Peyer's patch (tissue), 4 donors: ENCODE data around the gene CDC73. TPM values are rescaled to one million over a fixed set of nuclear protein-coding genes. Genes with fewer than 3 reads are reported as not detected.

ENCODE experiments used
- DNase-seq, 3 donors: peaks; one replicate each; pipeline ENCODE4 v3.0.0-alpha.2; 2017 to 2019
- H3K27ac ChIP-seq, 4 donors: fragments of 200-600 bp; sonication (generic); one replicate each; pipeline ENCODE4 v1.5.1; 2016 to 2019
- H3K27me3 ChIP-seq, 2 donors: fragments of 200-600 bp; sonication (generic); one replicate each; pipeline ENCODE4 v1.5.1; 2019
- H3K36me3 ChIP-seq, 3 donors: fragments of 200-600 bp; sonication (generic); one replicate each; pipeline ENCODE4 v1.5.1; 2016 to 2019
- H3K4me1 ChIP-seq, 4 donors: fragments of 200-600 bp; sonication (generic); one replicate each; pipeline ENCODE4 v1.5.1; 2016 to 2019
- H3K4me3 ChIP-seq, 4 donors: fragments of 200-600 bp; sonication (generic); 1 replicate in 3 of 4; 2 replicates in 1 of 4; pipeline ENCODE4 v1.5.1; 2016 to 2019; ENCODE audit warnings: mild to moderate bottlenecking in 1 of 4
- H3K9me3 ChIP-seq, 4 donors: fragments of 200-600 bp; sonication (generic); one replicate each; pipeline ENCODE4 v1.5.1; 2016 to 2019; ENCODE audit warnings: mild to moderate bottlenecking in 1 of 4
- POLR2A ChIP-seq, 2 donors: fragments of 450-650 bp; IDR thresholded peaks; one replicate each; pipeline ENCODE4 v1.5.1; 2017; ENCODE audit warnings: antibody characterized with exemption in 2 of 2, mild to moderate bottlenecking in 2 of 2, moderate library complexity in 2 of 2
- total RNA-seq, 4 donors: library from RNA; depleted of rRNA; stranded (reverse); fragments of >200 nt; gene quantifications; one replicate each; pipeline ENCODE4 v1.1.0, GENCODE V29; 2016
- TF ChIP-seq, protein P1 (sequence below), 6 experiments: fragments of 450-650 bp in 4 of 6; fragments of 200-600 bp in 2 of 6; sonication (generic) in 1 of 6; IDR thresholded peaks; one replicate each; pipeline ENCODE4 v1.5.1; 2017 to 2019; ENCODE audit warnings: antibody characterized with exemption in 6 of 6, mild to moderate bottlenecking in 3 of 6, moderate library complexity in 1 of 6

The CDC73 gene
- total RNA-seq, 4 donors from 2014 or later: 28.6 to 191 (median 43.1) TPM

- H3K27me3 ChIP-seq: no peaks in the 10 kb centered on the region
- H3K36me3 ChIP-seq: no peaks in the 10 kb centered on the region
- TF ChIP-seq, protein P1, sequence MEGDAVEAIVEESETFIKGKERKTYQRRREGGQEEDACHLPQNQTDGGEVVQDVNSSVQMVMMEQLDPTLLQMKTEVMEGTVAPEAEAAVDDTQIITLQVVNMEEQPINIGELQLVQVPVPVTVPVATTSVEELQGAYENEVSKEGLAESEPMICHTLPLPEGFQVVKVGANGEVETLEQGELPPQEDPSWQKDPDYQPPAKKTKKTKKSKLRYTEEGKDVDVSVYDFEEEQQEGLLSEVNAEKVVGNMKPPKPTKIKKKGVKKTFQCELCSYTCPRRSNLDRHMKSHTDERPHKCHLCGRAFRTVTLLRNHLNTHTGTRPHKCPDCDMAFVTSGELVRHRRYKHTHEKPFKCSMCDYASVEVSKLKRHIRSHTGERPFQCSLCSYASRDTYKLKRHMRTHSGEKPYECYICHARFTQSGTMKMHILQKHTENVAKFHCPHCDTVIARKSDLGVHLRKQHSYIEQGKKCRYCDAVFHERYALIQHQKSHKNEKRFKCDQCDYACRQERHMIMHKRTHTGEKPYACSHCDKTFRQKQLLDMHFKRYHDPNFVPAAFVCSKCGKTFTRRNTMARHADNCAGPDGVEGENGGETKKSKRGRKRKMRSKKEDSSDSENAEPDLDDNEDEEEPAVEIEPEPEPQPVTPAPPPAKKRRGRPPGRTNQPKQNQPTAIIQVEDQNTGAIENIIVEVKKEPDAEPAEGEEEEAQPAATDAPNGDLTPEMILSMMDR (IDR thresholded peaks at IDR 0.05): peak in 3 of 6 experiments; percentile 52 to 67 (median 53)
- TF ChIP-seq POLR2A (IDR thresholded peaks at IDR 0.05): no peak
- DNase-seq: no peak
- H3K4me1 ChIP-seq: peaks cover 0 to 32% (median 0%) of the 10 kb centered on the region in 4 donors
- H3K9me3 ChIP-seq: peaks cover 0 to 9% (median 0%) of the 10 kb centered on the region in 4 donors
- no peak overlapping the region for H3K4me3 ChIP-seq
- no peak overlapping the region for H3K27ac ChIP-seq
Measured at GRCh38 chr1:193190096-193190744, 68.4 kb downstream of the CDC73 start.

GRCh38 chr1:193192586-193192985 is 70.8 kb downstream of the CDC73 start:
- Histone ChIP-seq H3K36me3 (no peaks in the 10 kb centered on the region), H3K9me3 (peaks cover 0 to 9% (median 0%) of the 10 kb centered on the region in 4 donors), H3K27ac (no peak overlapping the region), H3K4me3 (no peak overlapping the region), H3K27me3 (no peaks in the 10 kb centered on the region), H3K4me1 (peaks cover 0 to 12% (median 0%) of the 10 kb centered on the region in 4 donors)
- DNase-seq: no peak
- TF ChIP-seq, protein P1 (IDR thresholded peaks at IDR 0.05): no peak
- TF ChIP-seq POLR2A (IDR thresholded peaks at IDR 0.05): no peak

DNA sequence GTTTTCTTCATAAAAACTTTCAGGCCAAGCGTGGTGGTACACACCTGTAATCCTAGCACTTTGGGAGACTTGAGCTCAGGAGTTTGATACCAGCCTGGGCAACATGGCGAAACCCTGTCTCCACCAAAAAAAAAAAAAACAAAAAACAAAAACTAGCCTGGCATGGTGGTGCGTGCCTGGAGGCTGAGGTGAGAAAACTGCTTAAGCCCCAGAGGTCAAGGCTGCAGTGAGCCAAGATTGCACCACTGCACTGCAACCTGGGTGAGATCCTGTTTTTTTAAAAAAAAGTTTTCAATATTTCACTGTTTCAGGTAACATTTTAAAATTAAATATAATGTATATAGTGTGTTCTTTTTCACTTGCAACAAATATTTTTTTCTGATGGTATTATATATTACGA is 78.1 kb downstream of the CDC73 start:
- no peak for DNase-seq
- no peaks in the 10 kb centered on the region for H3K9me3 ChIP-seq
- no peaks in the 10 kb centered on the region for H3K4me1 ChIP-seq
- H3K27ac ChIP-seq: no peak overlapping the region
- no peak for TF ChIP-seq POLR2A (IDR thresholded peaks at IDR 0.05)
- TF ChIP-seq, protein P1 (IDR thresholded peaks at IDR 0.05): no peak
- no peaks in the 10 kb centered on the region for H3K36me3 ChIP-seq
- no peak overlapping the region for H3K4me3 ChIP-seq
- H3K27me3 ChIP-seq: no peaks in the 10 kb centered on the region

DNA sequence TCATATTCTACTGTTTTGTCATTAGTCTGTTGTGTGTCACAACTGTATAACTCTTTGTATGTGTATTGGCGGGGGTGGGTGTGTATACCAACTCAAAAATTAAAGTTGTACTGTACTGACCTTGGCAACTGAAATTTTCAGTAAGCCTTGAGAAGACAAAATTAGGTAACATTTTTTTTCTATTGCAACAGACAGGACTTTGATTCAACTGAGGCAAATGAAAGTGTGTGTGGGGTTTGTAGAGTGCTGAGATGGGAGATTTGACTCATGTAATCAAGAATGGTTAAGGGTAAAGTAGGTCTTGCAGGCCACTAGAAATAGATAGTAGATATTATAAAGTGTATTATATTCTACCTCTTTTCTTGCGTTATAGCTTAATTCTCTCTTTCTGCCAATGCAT is 79.2 kb downstream of the CDC73 start:
- no peak overlapping the region for H3K4me3 ChIP-seq
- H3K4me1 ChIP-seq: no peaks in the 10 kb centered on the region
- no peaks in the 10 kb centered on the region for H3K9me3 ChIP-seq
- DNase-seq: no peak
- no peak overlapping the region for H3K27ac ChIP-seq
- no peak for TF ChIP-seq POLR2A (IDR thresholded peaks at IDR 0.05)
- TF ChIP-seq, protein P1 (IDR thresholded peaks at IDR 0.05): no peak
- peaks cover 0 to under 1% (median 0%) of the 10 kb centered on the region in 3 donors for H3K36me3 ChIP-seq
- no peaks in the 10 kb centered on the region for H3K27me3 ChIP-seq

GRCh38 chr1:193210996-193211395 is 89.2 kb downstream of the CDC73 start:
- peaks cover 0 to 10% (median 0%) of the 10 kb centered on the region in 4 donors for H3K4me1 ChIP-seq
- DNase-seq: no peak
- H3K36me3 ChIP-seq: peaks cover 0 to 28% (median 0%) of the 10 kb centered on the region in 3 donors
- H3K27ac ChIP-seq: no peak overlapping the region
- H3K27me3 ChIP-seq: no peaks in the 10 kb centered on the region
- H3K9me3 ChIP-seq: peaks cover 0 to 6% (median 0%) of the 10 kb centered on the region in 4 donors
- H3K4me3 ChIP-seq: no peak overlapping the region
- TF ChIP-seq POLR2A (IDR thresholded peaks at IDR 0.05): no peak
- TF ChIP-seq, protein P1 (IDR thresholded peaks at IDR 0.05): no peak
